DMS 273 (cell line): ENCODE results near the gene EFTUD2.
"Not testable (repeated sequence)": the region's sequence is repeated elsewhere in the genome, so short reads cannot be mapped to it uniquely, and the experiment has no call there.

Experiments used
- DNase-seq: peaks from one replicate; lab custom pipeline; 2025; ENCODE audit not compliant: unreplicated experiment; lab: John Stamatoyannopoulos, UW

Gene EFTUD2

DNA sequence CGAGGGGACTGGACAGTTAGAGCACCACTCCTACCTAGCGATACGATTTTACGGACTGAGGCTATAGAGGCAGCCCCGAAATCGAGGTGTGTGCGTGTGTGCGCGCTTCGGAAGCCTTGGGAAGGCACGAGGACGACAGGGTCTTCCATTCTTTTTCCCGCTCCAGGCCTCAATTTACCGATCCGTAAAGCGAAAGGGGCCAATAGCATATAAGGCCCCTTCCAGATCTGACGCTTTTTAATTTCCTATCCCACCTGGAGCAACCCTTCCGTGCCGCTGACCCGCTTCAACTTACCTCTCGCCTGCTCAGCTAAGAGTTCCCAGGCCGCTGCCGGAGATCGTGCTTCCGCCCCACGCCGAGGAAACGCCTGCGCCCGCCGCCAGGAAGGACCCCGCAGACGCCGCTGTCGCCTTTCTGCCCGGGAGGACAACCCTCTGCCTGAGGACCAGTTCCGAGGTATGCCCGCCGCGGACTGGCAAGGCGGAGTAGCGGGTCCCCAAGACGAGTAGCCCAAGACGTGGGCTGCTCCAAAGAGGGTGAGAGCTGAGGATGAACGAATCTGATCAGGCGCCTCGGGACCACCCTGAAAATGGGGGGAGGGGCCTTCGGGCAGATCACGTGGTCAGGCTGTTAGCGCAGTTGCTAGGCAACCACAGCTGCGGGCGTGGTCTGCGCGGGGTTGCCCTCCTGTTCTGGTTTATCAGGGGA is at the start of gene EFTUD2:
TSS of gene EFTUD2 (minus strand) at position 372 of the 709 bp plus-strand sequence. CDS start 4,924 bp downstream, outside the sequence.
- peak; percentile 96 for DNase-seq

DNA sequence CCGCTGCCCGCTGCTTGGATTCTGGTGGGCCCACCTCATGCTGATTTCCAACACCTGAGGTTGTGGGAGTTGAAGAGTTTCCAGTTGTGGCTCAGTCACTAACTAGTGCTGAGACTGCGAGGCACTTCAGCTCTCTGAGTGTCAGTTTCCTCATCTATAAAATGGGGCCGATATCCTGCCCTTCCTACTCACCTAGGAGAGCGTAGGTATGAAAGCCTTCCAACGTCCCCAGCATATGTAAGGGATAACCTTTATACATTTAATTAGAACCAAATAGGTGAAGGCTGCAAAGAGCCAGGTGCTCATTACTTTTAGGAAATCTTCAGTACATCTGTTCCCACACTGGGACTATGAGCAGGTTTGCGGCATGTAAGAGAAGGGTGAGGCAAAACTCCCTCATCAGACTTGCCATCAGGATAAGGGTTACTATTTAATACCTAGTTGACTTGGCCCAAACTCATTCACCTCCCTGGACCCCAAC is 49.1 kb upstream of the EFTUD2 start:
- no peak for DNase-seq

- peak; percentile 99 for DNase-seq
Observed at GRCh38 chr17:44947461-44948314, 48.4 kb upstream of the EFTUD2 start, which contains the start of gene KIF18B. Gene KIF18B, minus strand, starts transcription at chr17:44947773. Its CDS starts 11,429 bp downstream, at chr17:44936344.

DNA sequence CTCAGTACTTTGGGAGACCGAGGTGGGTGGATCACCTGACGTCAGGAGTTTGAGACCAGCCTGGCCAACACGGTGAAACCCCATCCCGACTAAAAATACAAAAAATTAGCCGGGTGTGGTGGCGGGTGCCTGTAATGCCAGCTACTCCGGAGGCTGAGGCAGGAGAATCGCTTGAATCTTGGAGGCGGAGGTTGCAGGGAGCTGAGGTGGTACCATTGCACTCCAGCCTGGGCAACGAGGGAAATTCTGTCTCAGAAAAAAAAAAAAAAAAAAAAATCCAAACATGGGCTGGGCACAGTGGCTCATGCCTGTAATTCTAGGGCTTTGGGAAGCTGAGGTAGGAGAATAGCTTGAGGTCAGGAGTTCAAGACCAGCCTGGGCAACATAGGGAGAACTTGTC is 46.4 kb upstream of the EFTUD2 start:
- not testable (repeated sequence) for DNase-seq

GRCh38 chr17:44942456-44942855 is 43.2 kb upstream of the EFTUD2 start:
- peak; percentile 56 for DNase-seq

DNA sequence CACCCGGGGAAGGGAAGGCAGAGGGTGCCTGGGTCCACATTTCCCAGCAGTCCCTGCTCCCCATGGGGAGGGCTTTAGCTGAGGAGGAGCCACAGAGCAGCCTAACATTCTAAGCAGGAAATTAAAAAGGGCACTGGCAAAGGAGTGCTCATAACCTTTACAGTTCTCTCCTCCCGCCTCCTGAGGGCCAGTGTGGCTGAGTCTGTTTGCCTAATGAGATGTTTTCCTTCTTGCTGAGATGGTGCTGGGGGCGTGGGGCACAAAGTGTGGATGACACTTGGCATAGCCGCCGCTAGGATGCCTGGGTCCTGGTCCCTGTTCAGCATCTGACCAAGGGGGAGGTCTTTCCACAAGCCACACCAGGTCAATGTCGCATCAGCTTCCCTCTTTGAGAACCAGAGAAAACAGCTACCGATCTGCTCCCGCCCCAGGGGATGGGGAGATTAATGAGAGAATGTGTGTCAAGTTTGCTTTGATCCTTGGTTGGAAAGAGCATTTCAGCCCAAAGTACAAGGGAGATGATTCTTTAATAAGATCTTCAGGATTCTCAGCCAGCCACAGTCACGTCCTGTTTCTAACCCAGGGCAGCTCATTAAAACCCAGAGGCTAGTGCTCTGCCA is 42.6 kb upstream of the EFTUD2 start:
- DNase-seq = no peak

DNA sequence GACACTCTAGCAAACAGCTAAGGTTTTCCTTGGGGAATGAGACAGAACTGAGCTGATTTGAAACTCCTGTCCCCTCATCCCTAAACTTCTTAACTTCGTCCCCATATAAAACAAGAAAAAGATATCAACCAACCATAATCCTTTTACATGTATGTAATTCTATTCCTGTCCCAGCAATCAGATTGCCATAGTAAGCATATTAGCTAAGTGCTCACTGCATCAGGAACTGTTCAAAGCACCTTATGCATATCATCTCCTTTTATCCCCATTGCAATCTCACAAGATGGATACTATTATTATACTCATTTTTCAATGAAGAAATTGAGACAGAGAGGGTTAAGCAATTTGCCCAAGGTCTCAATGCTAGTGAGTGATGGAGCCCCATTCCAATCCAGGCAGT is 41.5 kb upstream of the EFTUD2 start:
- DNase-seq = no peak

DNA sequence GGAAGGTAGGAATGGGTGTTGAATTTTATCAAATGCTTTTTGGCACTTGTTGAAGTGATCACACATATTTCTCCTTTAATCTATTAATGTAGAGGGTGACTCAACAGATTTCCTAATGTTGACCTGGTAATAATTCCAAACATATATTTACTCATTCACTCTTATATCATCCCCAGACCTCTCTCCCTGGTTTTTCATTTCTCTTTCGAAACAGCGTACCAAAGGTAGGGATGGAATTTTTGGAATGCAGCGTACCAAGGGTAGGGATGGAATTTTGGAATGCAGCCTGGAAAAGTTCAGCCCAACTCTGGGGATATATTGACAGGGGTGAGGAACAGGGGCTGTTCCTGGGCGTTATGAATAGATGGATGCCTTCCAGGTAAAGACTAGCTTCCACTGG is 41.1 kb upstream of the EFTUD2 start:
- DNase-seq = no peak

DNA sequence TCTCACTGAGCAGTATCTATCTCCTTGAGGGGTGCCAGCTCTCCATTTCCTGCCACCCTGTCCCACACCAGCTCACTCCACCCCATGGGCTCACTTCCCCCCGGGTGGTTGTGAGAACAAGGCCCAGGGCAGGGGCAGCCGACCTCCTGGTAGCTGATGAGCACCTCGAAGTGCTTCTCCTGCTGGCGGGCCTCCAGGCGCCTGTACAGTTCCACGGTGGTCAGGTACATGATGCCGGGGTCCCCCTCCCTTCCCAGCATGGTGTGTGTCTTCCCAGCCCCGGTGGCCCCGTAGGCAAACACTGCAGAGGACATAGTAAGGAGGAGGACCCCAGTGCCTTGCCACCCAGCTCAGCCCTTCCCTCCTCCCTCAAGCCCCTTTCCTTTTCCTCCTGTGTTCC is 35.9 kb upstream of the EFTUD2 start:
- no peak for DNase-seq

DNA sequence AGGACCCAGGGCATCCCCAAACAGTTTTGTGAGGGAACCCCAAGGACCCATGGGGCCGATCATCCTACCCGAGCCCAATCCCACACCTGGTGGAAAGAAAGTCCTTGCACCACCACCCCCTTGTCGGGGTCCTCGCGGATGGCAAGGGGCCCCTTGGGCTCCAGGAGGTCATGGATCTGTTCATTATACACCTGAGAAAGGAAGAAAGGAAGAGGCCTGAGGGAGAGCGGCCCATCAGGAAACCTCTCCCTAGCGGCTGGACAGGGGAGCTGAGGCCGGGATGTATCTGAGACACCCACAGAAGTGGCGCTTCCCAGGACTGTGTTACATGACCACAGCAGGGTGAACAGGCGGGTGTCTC is 35.5 kb upstream of the EFTUD2 start:
- DNase-seq = no peak

DNA sequence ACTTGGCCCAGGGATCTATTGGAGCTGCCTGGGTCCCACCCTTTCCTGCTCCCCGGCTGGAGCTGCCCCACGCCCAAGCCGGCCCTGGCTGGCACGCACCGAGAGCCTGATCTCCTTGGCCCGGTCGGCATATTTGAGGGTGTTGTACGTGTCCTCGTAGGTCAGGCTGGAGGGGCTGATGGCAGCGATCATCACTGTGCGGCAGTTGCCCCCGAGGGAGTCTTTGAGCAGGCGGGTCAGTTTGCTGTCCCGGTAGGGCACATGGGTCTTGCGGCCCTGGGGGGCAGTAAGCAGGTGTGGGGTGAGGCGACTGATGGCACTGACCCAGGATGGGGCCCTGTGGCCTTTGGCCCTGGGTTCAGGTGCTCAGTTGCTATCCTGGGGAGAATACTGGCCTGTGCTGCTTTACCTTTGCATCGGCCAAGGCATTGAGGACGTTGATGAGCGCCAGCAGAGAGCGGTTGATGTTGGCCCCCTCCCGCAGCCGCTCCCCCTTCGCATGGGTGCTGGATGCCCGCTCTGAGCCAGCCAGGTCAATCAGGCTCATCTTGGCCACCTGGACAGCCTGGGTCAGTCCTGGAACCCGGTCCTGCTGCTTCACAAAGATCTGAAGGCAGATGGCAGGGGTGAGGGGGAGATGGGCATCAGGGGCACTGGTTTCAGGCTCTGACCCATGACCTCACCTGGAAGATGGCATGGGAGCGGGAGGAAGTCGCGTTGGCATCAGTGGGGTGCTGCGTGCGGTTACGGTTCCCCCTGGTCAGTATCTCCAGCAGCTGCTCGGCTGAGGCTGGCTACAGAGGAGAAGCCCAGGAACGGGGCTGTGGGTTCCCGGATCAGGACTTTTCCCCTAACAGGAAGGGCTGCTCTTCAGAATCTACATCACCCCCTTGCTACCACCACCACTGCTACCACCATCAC is 34.8 kb upstream of the EFTUD2 start:
- no peak for DNase-seq

- no peak for DNase-seq
Observed at GRCh38 chr17:44932787-44933097, 33.5 kb upstream of the EFTUD2 start.

DNA sequence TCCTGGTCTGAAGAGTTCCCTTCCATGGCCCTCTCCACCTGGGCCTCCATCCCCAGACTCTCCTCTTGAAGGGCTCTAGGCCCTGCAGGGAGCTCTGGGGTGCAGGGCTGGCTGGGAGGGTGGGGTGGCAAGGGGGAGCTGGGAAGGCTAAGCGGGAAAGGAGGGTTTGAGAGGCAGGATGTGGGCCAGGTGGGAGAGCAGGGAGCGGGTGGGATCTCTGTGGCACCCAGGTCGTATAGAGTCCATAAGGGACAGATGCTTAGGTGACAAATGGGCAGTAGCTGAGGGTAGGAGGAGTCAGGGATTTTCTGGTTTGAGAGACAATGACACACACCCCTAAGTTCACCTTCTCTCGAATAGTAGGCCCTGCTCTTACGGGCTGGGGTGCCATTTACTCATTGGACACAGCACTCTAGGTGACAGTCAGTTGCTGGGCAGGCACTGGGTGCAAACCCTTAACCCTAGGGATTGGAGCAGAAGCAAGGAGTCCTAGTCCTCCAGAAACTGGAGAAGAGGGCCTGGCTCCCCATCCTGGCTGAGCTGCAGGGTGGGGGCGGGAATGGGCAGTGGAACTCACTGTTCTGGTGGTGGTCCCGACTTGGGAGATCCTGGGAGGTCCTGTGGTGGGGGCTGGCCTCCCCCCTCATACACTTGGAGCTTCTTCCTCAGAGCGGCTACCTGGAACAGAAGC is 33.0 kb upstream of the EFTUD2 start:
- no peak for DNase-seq

- no peak for DNase-seq
Observed at GRCh38 chr17:44931376-44931775, 32.1 kb upstream of the EFTUD2 start.

DNA sequence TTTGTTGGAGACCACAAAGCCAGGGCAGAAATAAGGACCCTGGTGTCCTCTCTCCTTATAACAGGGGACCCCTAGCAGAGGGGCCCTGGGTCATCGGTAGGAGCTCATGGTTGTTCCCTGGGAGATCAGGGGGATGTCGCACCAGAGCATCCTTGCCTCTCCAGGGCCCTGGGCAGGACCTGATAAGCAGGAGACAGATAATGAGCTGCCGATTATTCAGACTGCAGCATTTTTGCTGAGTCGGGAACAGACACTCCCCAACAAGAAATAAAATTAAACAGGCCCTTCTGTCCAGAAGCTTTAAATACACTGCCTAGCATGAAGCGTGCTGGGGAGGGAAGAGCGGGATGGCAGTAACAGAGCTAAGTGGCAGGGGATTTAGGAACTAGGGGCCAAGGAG is 31.4 kb upstream of the EFTUD2 start:
- DNase-seq = no peak

- DNase-seq = no peak
Observed at GRCh38 chr17:44928950-44929720, 29.9 kb upstream of the EFTUD2 start.

- DNase-seq = no peak
Observed at GRCh38 chr17:44928136-44928535, 28.9 kb upstream of the EFTUD2 start.

- DNase-seq = no peak
Observed at GRCh38 chr17:44927696-44928095, 28.5 kb upstream of the EFTUD2 start.

DNA sequence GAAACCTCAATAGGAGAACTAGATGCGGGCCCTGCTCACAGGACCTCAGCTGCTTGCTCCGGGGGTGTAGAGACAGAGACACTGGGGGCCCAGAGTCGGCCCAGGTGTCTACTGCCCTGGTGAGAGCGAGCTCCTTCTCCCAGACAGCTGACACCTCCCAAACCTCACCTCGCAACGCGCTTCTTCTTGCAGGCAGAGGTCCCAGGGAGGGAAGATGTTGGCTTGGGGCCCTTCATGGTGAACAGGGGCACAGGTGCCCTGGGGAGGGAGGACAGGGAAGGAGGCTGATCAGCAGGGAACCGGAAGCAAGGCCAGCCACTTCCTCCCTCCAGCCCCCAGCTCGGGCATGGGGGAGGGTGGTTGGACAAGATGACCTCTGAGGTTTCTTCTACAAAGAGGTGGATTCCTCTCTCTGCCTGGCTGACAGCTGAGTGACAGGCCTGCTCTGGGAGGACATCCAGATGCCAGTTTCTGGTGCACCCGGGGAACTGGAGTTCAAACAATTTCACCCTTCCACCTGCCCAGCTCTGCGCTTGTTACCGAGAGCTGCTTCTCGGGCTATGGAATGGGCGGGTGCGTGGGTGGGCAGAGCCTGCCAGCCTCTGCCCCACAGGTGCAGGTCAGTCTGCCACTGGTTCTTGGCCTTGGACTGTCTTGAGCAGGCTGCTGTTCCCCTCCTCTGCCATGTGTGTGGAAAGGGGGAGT is 27.7 kb upstream of the EFTUD2 start:
- DNase-seq = no peak
